Measurements from ENCODE around the gene PBXIP1. TPM values are rescaled to one million over a fixed set of nuclear protein-coding genes. Genes with fewer than 3 reads are reported as not detected.
A peak's percentile ranks its signal among the peaks of the same experiment; 100 is the strongest.

Gene PBXIP1
- total and polyA plus RNA-seq, 10 of the 15 experiments (the other 5 are each of a cell fraction or from before 2014, with no cell fraction given) = 0.63 to 25.6 (median 15.4) TPM

- no peak for TF ChIP-seq IRF5 (IDR thresholded peaks at IDR 0.05; ENCODE audit: borderline replicate concordance)
- no peak for TF ChIP-seq STAT1 (conservative IDR thresholded peaks at IDR 0.05)
- TF ChIP-seq MEF2A (IDR thresholded peaks at IDR 0.05; ENCODE audit: insufficient read depth, low read depth, low read length) = no peak
- peak; percentile 60; the same call in 1 of the 2 replicates for TF ChIP-seq MTA2 (IDR thresholded peaks at IDR 0.05; ENCODE audit: low read depth)
- TF ChIP-seq PAX5 (IDR thresholded peaks at IDR 0.05; ENCODE audit: borderline replicate concordance, low read depth, low read length) = no peak
- no peak for TF ChIP-seq USF1 (IDR thresholded peaks at IDR 0.05; ENCODE audit: borderline replicate concordance, extremely low read length, insufficient read depth, low read depth, low read length)
- TF ChIP-seq HDAC2 (IDR thresholded peaks at IDR 0.05) = no peak
- TF ChIP-seq E2F4 (IDR thresholded peaks at IDR 0.05; ENCODE audit: low read depth, low read length) = no peak
- no peak for TF ChIP-seq EZH2 (IDR thresholded peaks at IDR 0.05; ENCODE audit: borderline replicate concordance, control insufficient read depth, low read depth, low read length)
- no peak for TF ChIP-seq TCF7 (IDR thresholded peaks at IDR 0.05; ENCODE audit: borderline replicate concordance)
- TF ChIP-seq RUNX3 (IDR thresholded peaks at IDR 0.05; ENCODE audit: low read length) = no peak
- TF ChIP-seq E2F8 (IDR thresholded peaks at IDR 0.05; ENCODE audit: low read depth, partially characterized antibody) = peak; percentile 29
- peak; percentile 86 for TF ChIP-seq HDGF (IDR thresholded peaks at IDR 0.05)
- no peak; a peak in 2 of 4 replicates for TF ChIP-seq IKZF2 (IDR thresholded peaks at IDR 0.05)
- TF ChIP-seq TCF3 (IDR thresholded peaks at IDR 0.05; ENCODE audit: borderline replicate concordance, insufficient read depth, low read depth, low read length) = 0 out of 2 replicates have a peak, but pooled peaks have one; percentile 25
- TF ChIP-seq NR2F1 (conservative IDR thresholded peaks at IDR 0.05) = peak; percentile 84
- TF ChIP-seq NBN (IDR thresholded peaks at IDR 0.05) = peak; percentile 91
- TF ChIP-seq GATAD2B (conservative IDR thresholded peaks at IDR 0.05; ENCODE audit: low read depth) = peak; percentile 98
- TF ChIP-seq ELK1 (IDR thresholded peaks at IDR 0.05; ENCODE audit: low read depth, low read length) = no peak
- peak; percentile 89 for TF ChIP-seq E4F1 (IDR thresholded peaks at IDR 0.05; ENCODE audit: borderline replicate concordance, partially characterized antibody)
These were observed 46.0 kb upstream of the PBXIP1 start (continued) for GRCh38 chr1:155001675-155002463.
